ENCODE measurements around the gene ZNF182. TPM values are rescaled to one million over a fixed set of nuclear protein-coding genes. Genes with fewer than 3 reads are reported as not detected.
A peak's percentile ranks its signal among the peaks of the same experiment; 100 is the strongest.
"Not testable (repeated sequence)": the region's sequence is repeated elsewhere in the genome, so short reads cannot be mapped to it uniquely, and the experiment has no call there.

ZNF182 gene
- total RNA-seq, 4 donors from 2014 or later, result 3.7 to 6.8 (median 4.8) TPM

- TF ChIP-seq POLR2A (IDR thresholded peaks at IDR 0.05) (no peak), EP300 (IDR thresholded peaks at IDR 0.05; ENCODE audit: low read depth) (no peak), CTCF (IDR thresholded peaks at IDR 0.05) (peak; percentile 52 to 61 (median 56)), POLR2AphosphoS5 (IDR thresholded peaks at IDR 0.05) (no peak)
- in situ Hi-C loops (cut with MboI; ENCODE audit: low pct_ligation_motif_present in 1 of 4, low pct_unique_long_range_greater_than_20kb in 1 of 4, low sequenced_read_pairs in 3 of 4) (loop anchor here (10.0 to 25.0 kb wide), 4 partner anchors 163 to 191 kb away; partner anchors contain the start of gene ZNF81 (in 2 of the 4)), intact Hi-C loops (cut with DNase I; ENCODE audit: low total_unique reads) (no loop called here)
- peak; percentile 36 for DNase-seq
- Histone ChIP-seq H3K4me3 (no peak overlapping the region), H3K27ac (peak overlapping the region in 1 of 4 donors; percentile 17), H3K36me3 (no peaks in the 10 kb centered on the region), H3K27me3 (no peaks in the 10 kb centered on the region), H3K9me3 (no peaks in the 10 kb centered on the region), H3K4me1 (peaks cover 0 to 3% (median 0%) of the 10 kb centered on the region in 4 donors)
- 0 to 10% methylated on average over 1 to 7 of the region's 7 CpGs for WGBS, 2 donors (ENCODE audit: low coverage in 1 of 2)
Observed at GRCh38 chrX:48025561-48025960, 21.8 kb upstream of the ZNF182 start.

GRCh38 chrX:48022738-48023137 is 18.9 kb upstream of the ZNF182 start:
- Histone ChIP-seq H3K4me1 (peaks cover 0 to 3% (median 0%) of the 10 kb centered on the region in 4 donors), H3K4me3 (no peak overlapping the region), H3K27ac (no peak overlapping the region), H3K9me3 (no peaks in the 10 kb centered on the region), H3K27me3 (no peaks in the 10 kb centered on the region), H3K36me3 (no peaks in the 10 kb centered on the region)
- DNase-seq, result no peak
- in situ Hi-C loops (cut with MboI; ENCODE audit: low pct_ligation_motif_present in 1 of 4, low pct_unique_long_range_greater_than_20kb in 1 of 4, low sequenced_read_pairs in 3 of 4), result loop anchor here in 2 of 4 donors (10.0 kb wide), 2 partner anchors 168 to 188 kb away; partner anchors contain the start of gene ZNF81 (in 1 of the 2)
- 80 to 81% methylated on average over 1 to 3 of the region's 3 CpGs for WGBS, 2 donors (ENCODE audit: low coverage in 1 of 2)
- TF ChIP-seq EP300 (IDR thresholded peaks at IDR 0.05; ENCODE audit: low read depth), result no peak
- no peak for TF ChIP-seq POLR2AphosphoS5 (IDR thresholded peaks at IDR 0.05)
- TF ChIP-seq POLR2A (IDR thresholded peaks at IDR 0.05), result no peak
- TF ChIP-seq CTCF (IDR thresholded peaks at IDR 0.05), result no peak
- intact Hi-C loops (cut with DNase I; ENCODE audit: low total_unique reads), result no loop called here

- H3K27me3 ChIP-seq, result no peaks in the 10 kb centered on the region
- WGBS, 2 donors (ENCODE audit: low coverage in 1 of 2), result 37% methylated on average over 3 of the region's 3 CpGs; no CpG with 5 or more reads in 1 of the 2 donors
- H3K4me1 ChIP-seq, result peaks cover 0 to 3% (median 0%) of the 10 kb centered on the region in 4 donors
- H3K27ac ChIP-seq, result peak overlapping the region in 3 of 4 donors; percentile 78 to 86 (median 86)
- intact Hi-C loops (cut with DNase I; ENCODE audit: low total_unique reads), result no loop called here
- no peaks in the 10 kb centered on the region for H3K9me3 ChIP-seq
- H3K36me3 ChIP-seq, result no peaks in the 10 kb centered on the region
- H3K4me3 ChIP-seq, result no peak overlapping the region
- DNase-seq, result no peak
- in situ Hi-C loops (cut with MboI; ENCODE audit: low pct_ligation_motif_present in 1 of 4, low pct_unique_long_range_greater_than_20kb in 1 of 4, low sequenced_read_pairs in 3 of 4), result loop anchor here in 2 of 4 donors (10.0 kb wide), 2 partner anchors 167 to 187 kb away; partner anchors contain the start of gene ZNF81 (in 1 of the 2)
- no peak for TF ChIP-seq POLR2AphosphoS5 (IDR thresholded peaks at IDR 0.05)
- TF ChIP-seq POLR2A (IDR thresholded peaks at IDR 0.05), result no peak
- no peak for TF ChIP-seq CTCF (IDR thresholded peaks at IDR 0.05)
- TF ChIP-seq EP300 (IDR thresholded peaks at IDR 0.05; ENCODE audit: low read depth), result no peak
Observed at GRCh38 chrX:48022100-48022499, 18.3 kb upstream of the ZNF182 start.

- H3K36me3 ChIP-seq, result no peaks in the 10 kb centered on the region
- peak overlapping the region; percentile 72 to 86 (median 82) for H3K27ac ChIP-seq
- H3K27me3 ChIP-seq, result no peaks in the 10 kb centered on the region
- H3K9me3 ChIP-seq, result no peaks in the 10 kb centered on the region
- intact Hi-C loops (cut with DNase I; ENCODE audit: low total_unique reads), result no loop called here
- H3K4me1 ChIP-seq, result peaks cover 0 to 3% (median 0%) of the 10 kb centered on the region in 4 donors
- peak; percentile 81 for DNase-seq
- 0 to 37% methylated on average over 3 to 30 of the region's 30 CpGs for WGBS, 2 donors (ENCODE audit: low coverage in 1 of 2)
- TF ChIP-seq EP300 (IDR thresholded peaks at IDR 0.05; ENCODE audit: low read depth) (no peak), POLR2A (IDR thresholded peaks at IDR 0.05) (no peak), CTCF (IDR thresholded peaks at IDR 0.05) (no peak), POLR2AphosphoS5 (IDR thresholded peaks at IDR 0.05) (no peak)
- peak overlapping the region; percentile 31 to 52 (median 40) for H3K4me3 ChIP-seq
- in situ Hi-C loops (cut with MboI; ENCODE audit: low pct_ligation_motif_present in 1 of 4, low pct_unique_long_range_greater_than_20kb in 1 of 4, low sequenced_read_pairs in 3 of 4), result loop anchor here in 2 of 4 donors (10.0 kb wide), 2 partner anchors 166 to 186 kb away; partner anchors contain the start of gene ZNF81 (in 1 of the 2)
Observed at GRCh38 chrX:48021026-48021900, 17.5 kb upstream of the ZNF182 start.

- 33 to 68% methylated on average over 4 to 11 of the region's 11 CpGs for WGBS, 2 donors (ENCODE audit: low coverage in 1 of 2)
- intact Hi-C loops (cut with DNase I; ENCODE audit: low total_unique reads); H3K9me3 ChIP-seq; H3K36me3 ChIP-seq; DNase-seq; H3K4me1 ChIP-seq; H3K27me3 ChIP-seq: not testable (repeated sequence)
- peak overlapping the region in 3 of 4 donors; percentile 78 to 86 (median 86) for H3K27ac ChIP-seq
- H3K4me3 ChIP-seq, result peak overlapping the region in 2 of 4 donors; percentile 46 to 52
- in situ Hi-C loops (cut with MboI; ENCODE audit: low pct_ligation_motif_present in 1 of 4, low pct_unique_long_range_greater_than_20kb in 1 of 4, low sequenced_read_pairs in 3 of 4), result loop anchor here in 2 of 4 donors (10.0 kb wide), 2 partner anchors 166 to 186 kb away; partner anchors contain the start of gene ZNF81 (in 1 of the 2)
Observed at GRCh38 chrX:48020472-48020871, 16.7 kb upstream of the ZNF182 start.

- H3K9me3 ChIP-seq; DNase-seq; H3K27me3 ChIP-seq; H3K36me3 ChIP-seq; H3K4me1 ChIP-seq; H3K4me3 ChIP-seq; H3K27ac ChIP-seq; intact Hi-C loops (cut with DNase I; ENCODE audit: low total_unique reads): not testable (repeated sequence)
- WGBS, 2 donors (ENCODE audit: low coverage in 1 of 2), result no CpG with 5 or more reads among the region's 1 CpG
- in situ Hi-C loops (cut with MboI; ENCODE audit: low pct_ligation_motif_present in 1 of 4, low pct_unique_long_range_greater_than_20kb in 1 of 4, low sequenced_read_pairs in 3 of 4), result loop anchor here in 2 of 4 donors (10.0 kb wide), 2 partner anchors 165 to 185 kb away; partner anchors contain the start of gene ZNF81 (in 1 of the 2)
Observed at GRCh38 chrX:48019892-48020291, 16.1 kb upstream of the ZNF182 start.

Data from transverse colon (tissue), 4 donors.